Spinal cord (tissue), 10 donors: ENCODE results near the gene EEFSEC. TPM values are rescaled to one million over a fixed set of nuclear protein-coding genes. Genes with fewer than 3 reads are reported as not detected.

Experiments
- DNase-seq, 6 donors: peaks; one replicate each; pipeline versions ENCODE4 v3.0.0 to v3.0.0-alpha.2; 2013 to 2015; ENCODE audit warnings: low spot score in 6 of 6, low read depth in 4 of 6
- H3K27ac ChIP-seq: one replicate; pipeline ENCODE4 v1.5.1; 2013; ENCODE audit warnings: low read depth, low read length, control low read depth
- H3K27me3 ChIP-seq: one replicate; pipeline ENCODE4 v1.6.1; 2013; ENCODE audit warnings: low read length; ENCODE audit not compliant: control insufficient read depth, insufficient read depth
- H3K36me3 ChIP-seq: one replicate; pipeline ENCODE4 v1.6.1; 2013; ENCODE audit warnings: low read length; ENCODE audit not compliant: control insufficient read depth, insufficient read depth
- H3K4me1 ChIP-seq: one replicate; pipeline ENCODE4 v1.6.1; 2013; ENCODE audit warnings: low read length; ENCODE audit not compliant: control insufficient read depth, insufficient read depth
- H3K4me3 ChIP-seq: one replicate; pipeline ENCODE4 v1.5.1; 2013; ENCODE audit warnings: low read depth, low read length, control low read depth
- H3K9me3 ChIP-seq: one replicate; pipeline ENCODE4 v1.6.1; 2013; ENCODE audit warnings: low read length; ENCODE audit not compliant: control insufficient read depth, insufficient read depth
- whole genome bisulfite sequencing: methylation state at CpG from one replicate; pipeline ENCODE4 v1.1.5; 2013; ENCODE audit warnings: missing lambda C conversion rate; ENCODE audit not compliant: insufficient coverage; 5-methylcytosine and 5-hydroxymethylcytosine counted together
- polyA plus RNA-seq, 2 donors: library from polyadenylated mRNA; unstranded; fragments of 120-200 nt; gene quantifications; one replicate each; pipeline ENCODE4 v1.2.1, GENCODE V29; 2013; ENCODE audit not compliant: insufficient read length in 2 of 2
- total RNA-seq, 2 donors: library from RNA; depleted of rRNA in 1 of 2; stranded (reverse); fragments of 120-200 nt in 1 of 2; fragments of >200 nt in 1 of 2; gene quantifications; one replicate each; pipeline versions ENCODE4 v1.2.3 to v1.2.4, GENCODE V29; 2013 to 2014
- donor health status: healthy.

The EEFSEC gene
- total and polyA plus RNA-seq, 4 donors = 6.4 to 29.1 (median 18.3) TPM

- H3K4me1 ChIP-seq = peaks cover 15% of the 10 kb centered on the region
- 94% methylated on average over 5 of the region's 5 CpGs for WGBS
- H3K27ac ChIP-seq = no peak overlapping the region
- no peaks in the 10 kb centered on the region for H3K36me3 ChIP-seq
- H3K27me3 ChIP-seq = peaks cover 23% of the 10 kb centered on the region
- H3K9me3 ChIP-seq = no peaks in the 10 kb centered on the region
- no peak overlapping the region for H3K4me3 ChIP-seq
- no peak for DNase-seq
These were observed 282.3 kb downstream of the EEFSEC start for GRCh38 chr3:128435561-128435960.

- H3K27ac ChIP-seq = no peak overlapping the region
- H3K27me3 ChIP-seq = peaks cover 22% of the 10 kb centered on the region
- 83% methylated on average over 2 of the region's 3 CpGs for WGBS
- no peaks in the 10 kb centered on the region for H3K9me3 ChIP-seq
- DNase-seq = no peak
- H3K4me1 ChIP-seq = peaks cover 15% of the 10 kb centered on the region
- no peaks in the 10 kb centered on the region for H3K36me3 ChIP-seq
- no peak overlapping the region for H3K4me3 ChIP-seq
These were observed 282.9 kb downstream of the EEFSEC start for GRCh38 chr3:128436214-128436613.

- no peak overlapping the region for H3K27ac ChIP-seq
- DNase-seq = no peak
- H3K36me3 ChIP-seq = no peaks in the 10 kb centered on the region
- peaks cover 5% of the 10 kb centered on the region for H3K27me3 ChIP-seq
- 72% methylated on average over 6 of the region's 6 CpGs for WGBS
- H3K4me1 ChIP-seq = peaks cover 1% of the 10 kb centered on the region
- no peak overlapping the region for H3K4me3 ChIP-seq
- H3K9me3 ChIP-seq = no peaks in the 10 kb centered on the region
These were observed 285.3 kb downstream of the EEFSEC start for GRCh38 chr3:128438488-128439072.

GRCh38 chr3:128439226-128439625 lies 285.9 kb downstream of the EEFSEC start:
- H3K9me3 ChIP-seq = no peaks in the 10 kb centered on the region
- 45% methylated on average over 3 of the region's 3 CpGs for WGBS
- H3K36me3 ChIP-seq = no peaks in the 10 kb centered on the region
- H3K27me3 ChIP-seq = no peaks in the 10 kb centered on the region
- no peak overlapping the region for H3K27ac ChIP-seq
- H3K4me3 ChIP-seq = no peak overlapping the region
- no peaks in the 10 kb centered on the region for H3K4me1 ChIP-seq
- DNase-seq = no peak

GRCh38 chr3:128442070-128442469 lies 288.8 kb downstream of the EEFSEC start:
- H3K27ac ChIP-seq = no peak overlapping the region
- H3K36me3 ChIP-seq = no peaks in the 10 kb centered on the region
- no peaks in the 10 kb centered on the region for H3K9me3 ChIP-seq
- no peaks in the 10 kb centered on the region for H3K4me1 ChIP-seq
- 80% methylated on average over 7 of the region's 7 CpGs for WGBS
- H3K4me3 ChIP-seq = no peak overlapping the region
- no peaks in the 10 kb centered on the region for H3K27me3 ChIP-seq
- DNase-seq = no peak

GRCh38 chr3:128442949-128443348 lies 289.7 kb downstream of the EEFSEC start:
- 86% methylated on average over 5 of the region's 6 CpGs for WGBS
- Histone ChIP-seq H3K4me3 (no peak overlapping the region), H3K36me3 (no peaks in the 10 kb centered on the region), H3K9me3 (no peaks in the 10 kb centered on the region), H3K4me1 (no peaks in the 10 kb centered on the region), H3K27ac (no peak overlapping the region), H3K27me3 (no peaks in the 10 kb centered on the region)
- no peak for DNase-seq

GRCh38 chr3:128443771-128444170 lies 290.5 kb downstream of the EEFSEC start:
- WGBS = 58% methylated on average over 3 of the region's 3 CpGs
- Histone ChIP-seq H3K27me3 (no peaks in the 10 kb centered on the region), H3K4me3 (no peak overlapping the region), H3K36me3 (no peaks in the 10 kb centered on the region), H3K4me1 (no peaks in the 10 kb centered on the region), H3K27ac (no peak overlapping the region), H3K9me3 (no peaks in the 10 kb centered on the region)
- no peak for DNase-seq

- WGBS = 85% methylated on average over 1 of the region's 1 CpG
These were observed 292.1 kb downstream of the EEFSEC start for GRCh38 chr3:128445357-128445756.

GRCh38 chr3:128446821-128447220 lies 293.5 kb downstream of the EEFSEC start:
- DNase-seq = no peak
- H3K9me3 ChIP-seq = no peaks in the 10 kb centered on the region
- no peak overlapping the region for H3K4me3 ChIP-seq
- no peaks in the 10 kb centered on the region for H3K36me3 ChIP-seq
- no peaks in the 10 kb centered on the region for H3K4me1 ChIP-seq
- no CpG with 5 or more reads among the region's 1 CpG for WGBS
- H3K27me3 ChIP-seq = no peaks in the 10 kb centered on the region
- no peak overlapping the region for H3K27ac ChIP-seq

More at GRCh38 chr3:128445357-128445756, 292.1 kb downstream of the EEFSEC start:
- Histone ChIP-seq H3K4me1 (no peaks in the 10 kb centered on the region), H3K9me3 (no peaks in the 10 kb centered on the region), H3K27me3 (no peaks in the 10 kb centered on the region), H3K27ac (no peak overlapping the region), H3K36me3 (no peaks in the 10 kb centered on the region), H3K4me3 (no peak overlapping the region)
- no peak for DNase-seq

- 100% methylated on average over 3 of the region's 3 CpGs for WGBS
- H3K9me3 ChIP-seq = no peaks in the 10 kb centered on the region
- H3K4me3 ChIP-seq = no peak overlapping the region
- H3K27ac ChIP-seq = no peak overlapping the region
- no peak for DNase-seq
- no peaks in the 10 kb centered on the region for H3K27me3 ChIP-seq
- no peaks in the 10 kb centered on the region for H3K36me3 ChIP-seq
- H3K4me1 ChIP-seq = no peaks in the 10 kb centered on the region
These were observed 294.3 kb downstream of the EEFSEC start for GRCh38 chr3:128447561-128448013.
